ENCODE measurements around the gene PPDPF. TPM values are rescaled to one million over a fixed set of nuclear protein-coding genes. Genes with fewer than 3 reads are reported as not detected.

Gene PPDPF
- polyA plus RNA-seq, 2 of the 4 experiments (the other 2 are of a cell fraction): 7.7 to 217 TPM

- ChIA-PET CTCF (no interaction called here), POLR2A (no interaction called here)
- Histone ChIP-seq H3K4me2 (no peak overlapping the region), H3K27ac (no peak overlapping the region), H3K9me3 (no peaks in the 10 kb centered on the region), H3K4me1 (no peaks in the 10 kb centered on the region; the same call in 2 of the 3 replicates), H3K4me3 (no peak overlapping the region)
- TF ChIP-seq CEBPB (IDR thresholded peaks at IDR 0.05) (no peak), MAZ (IDR thresholded peaks at IDR 0.05; ENCODE audit: borderline replicate concordance, low read depth, low read length) (no peak), EHMT2 (IDR thresholded peaks at IDR 0.05; ENCODE audit: low read depth) (no peak), CBX2 (IDR thresholded peaks at IDR 0.05; ENCODE audit: borderline replicate concordance, low read depth) (no peak), BCL3 (IDR thresholded peaks at IDR 0.05) (no peak), ZC3H11A (IDR thresholded peaks at IDR 0.05) (no peak), HOXA7 (CRISPR knock-in tag; IDR thresholded peaks at IDR 0.05) (no peak), HDAC2 (IDR thresholded peaks at IDR 0.05) (no peak), FOXS1 (CRISPR knock-in tag; IDR thresholded peaks at IDR 0.05) (no peak), RARB (CRISPR knock-in tag; IDR thresholded peaks at IDR 0.05) (no peak), KDM1A (IDR thresholded peaks at IDR 0.05; ENCODE audit: low read depth) (no peak), HMGXB4 (CRISPR knock-in tag; IDR thresholded peaks at IDR 0.05; ENCODE audit: borderline replicate concordance) (no peak), PHF8 (IDR thresholded peaks at IDR 0.05; ENCODE audit: borderline replicate concordance, low read depth) (no peak), MYC (IDR thresholded peaks at IDR 0.05; ENCODE audit: borderline replicate concordance, low read length) (no peak), KDM5A (IDR thresholded peaks at IDR 0.05) (no peak), RNF2 (IDR thresholded peaks at IDR 0.05; ENCODE audit: borderline replicate concordance, low read depth) (no peak), PBX3 (IDR thresholded peaks at IDR 0.05) (no peak), CHD4 (IDR thresholded peaks at IDR 0.05; ENCODE audit: borderline replicate concordance) (no peak)
- FAIRE-seq: no peak
- no peak for ATAC-seq
- 82% methylated on average over 4 of the region's 4 CpGs for WGBS (ENCODE audit: missing lambda C conversion rate)
- no peak for DNase-seq (ENCODE audit: low read depth in 1 of 2, low spot score in 1 of 2)
Observed at GRCh38 chr20:63491078-63491477, 29.5 kb upstream of the PPDPF start.

DNA sequence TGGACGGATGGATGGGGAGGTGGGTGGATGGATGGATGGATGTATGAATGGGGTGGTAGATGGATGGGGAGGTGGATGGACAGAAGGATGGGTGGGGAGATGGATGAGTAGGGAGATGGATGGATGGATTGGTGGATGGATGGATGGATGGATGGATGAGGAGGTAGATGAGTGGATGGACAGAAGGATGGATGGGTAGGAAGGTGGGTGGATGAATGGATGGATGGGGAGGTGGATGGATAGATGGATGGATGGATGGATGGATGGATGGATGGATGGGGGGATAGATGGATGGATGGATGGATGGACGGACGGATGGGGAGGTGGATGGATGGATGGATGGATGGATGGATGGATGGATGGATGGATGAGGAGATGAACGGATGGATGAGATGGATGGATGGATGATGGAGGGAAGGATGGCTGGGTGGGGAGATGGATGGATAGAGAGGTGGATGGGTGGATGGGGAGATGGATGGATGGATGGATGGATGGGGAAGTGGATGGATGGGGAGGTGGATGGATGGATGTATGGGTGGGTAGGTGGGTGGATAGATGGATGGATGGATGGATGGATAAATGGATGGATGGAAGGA, 28.8 kb upstream of the PPDPF start:
- H3K9me3 ChIP-seq: no peaks in the 10 kb centered on the region
- ATAC-seq (no peak), DNase-seq (ENCODE audit: low read depth in 1 of 2, low spot score in 1 of 2) (no peak), FAIRE-seq (no peak)
- WGBS (ENCODE audit: missing lambda C conversion rate): 63% methylated on average over 4 of the region's 4 CpGs
- H3K4me3 ChIP-seq: no peak overlapping the region
- peaks cover 6% of the 10 kb centered on the region; the same call in 2 of the 3 replicates for H3K4me1 ChIP-seq
- POLR2A ChIA-PET: no interaction called here
- no peak overlapping the region for H3K4me2 ChIP-seq
- no peak overlapping the region for H3K27ac ChIP-seq
- no peak for TF ChIP-seq EP300 (IDR thresholded peaks at IDR 0.05)
- no peak for TF ChIP-seq ZNF302 (CRISPR knock-in tag; IDR thresholded peaks at IDR 0.05)
- no peak for TF ChIP-seq HOXB13 (CRISPR knock-in tag; IDR thresholded peaks at IDR 0.05; ENCODE audit: low read depth)
- no peak for TF ChIP-seq ZC3H11A (IDR thresholded peaks at IDR 0.05)
- no peak for TF ChIP-seq EHMT2 (IDR thresholded peaks at IDR 0.05; ENCODE audit: low read depth)
- no peak for TF ChIP-seq HOXB5 (CRISPR knock-in tag; IDR thresholded peaks at IDR 0.05)
- no peak for TF ChIP-seq CTCF (IDR thresholded peaks at IDR 0.05)
- TF ChIP-seq NR3C1 (IDR thresholded peaks at IDR 0.05): no peak
- TF ChIP-seq TP53 (CRISPR knock-in tag; IDR thresholded peaks at IDR 0.05): no peak
- no peak for TF ChIP-seq RNF2 (IDR thresholded peaks at IDR 0.05; ENCODE audit: borderline replicate concordance, low read depth)
- TF ChIP-seq JUNB (IDR thresholded peaks at IDR 0.05): no peak
- CTCF ChIA-PET: no interaction called here

All from A549 (cell line).